HepG2 (cell line): ENCODE data around the gene ORC3. TPM values are rescaled to one million over a fixed set of nuclear protein-coding genes. Genes with fewer than 3 reads are reported as not detected.
A peak's percentile ranks its signal among the peaks of the same experiment; 100 is the strongest.

Source experiments
- ATF4 ChIP-seq, 2 experiments: fragments of 450-650 bp in 1 of 2; sonication (generic) in 1 of 2; formaldehyde crosslinking; IDR thresholded peaks; 2 replicates each; pipeline versions ENCODE4 v1.5.0 to v1.8.0; 2020 to 2022; ENCODE audit warnings: mild to moderate bottlenecking in 1 of 2, missing genetic modification reagents in 1 of 2
- CEBPG ChIP-seq: IDR thresholded peaks from 2 replicates; pipeline ENCODE4 v1.6.1; 2016
- DNMT3B ChIP-seq: conservative IDR thresholded peaks from 2 replicates; pipeline ENCODE4 v1.6.1; 2016; ENCODE audit warnings: missing biosample characterization, control low read depth
- FOXA3 ChIP-seq: IDR thresholded peaks from 2 replicates; pipeline ENCODE4 v1.6.1; 2016; ENCODE audit warnings: missing genetic modification reagents, missing compliant biosample characterization
- GATAD2A ChIP-seq: IDR thresholded peaks from 2 replicates; pipeline ENCODE4 v1.6.1; 2016
- HNRNPUL1 ChIP-seq: fragments of 200-400 bp; formaldehyde crosslinking; IDR thresholded peaks from 2 replicates; pipeline ENCODE4 v1.6.1; 2017; ENCODE audit warnings: low read depth, mild to moderate bottlenecking, low read length, moderate library complexity
- HOXA5 ChIP-seq: sonication (generic); formaldehyde crosslinking; IDR thresholded peaks from 2 replicates; pipeline ENCODE4 v1.4.0; 2020; ENCODE audit warnings: missing genetic modification reagents
- IRF1 ChIP-seq: sonication (generic); formaldehyde crosslinking; IDR thresholded peaks from 2 replicates; pipeline ENCODE4 v1.4.0; 2020; ENCODE audit warnings: low read depth, mild to moderate bottlenecking, missing genetic modification reagents
- MED1 ChIP-seq: sonication (generic); formaldehyde crosslinking; IDR thresholded peaks from 2 replicates; pipeline ENCODE4 v1.4.0; 2020; ENCODE audit warnings: missing genetic modification reagents
- MTERF4 ChIP-seq: sonication (generic); formaldehyde crosslinking; IDR thresholded peaks from 2 replicates; pipeline ENCODE4 v1.8.0; 2023; ENCODE audit warnings: mild to moderate bottlenecking, missing genetic modification reagents
- NFIC ChIP-seq: IDR thresholded peaks from 2 replicates; pipeline ENCODE4 v1.6.1; 2012; ENCODE audit warnings: mild to moderate bottlenecking, low read length, inconsistent platforms
- NR2F2 ChIP-seq: IDR thresholded peaks from 2 replicates; pipeline ENCODE4 v1.6.1; 2012; ENCODE audit warnings: low read depth, inconsistent platforms, borderline replicate concordance
- NR2F6 ChIP-seq, 2 experiments: IDR thresholded peaks; 2 replicates each; pipeline ENCODE4 v1.6.1; 2016; ENCODE audit warnings: antibody characterized with exemption in 1 of 2, mild to moderate bottlenecking in 1 of 2
- RXRB ChIP-seq: IDR thresholded peaks from 2 replicates; pipeline ENCODE4 v1.6.1; 2016; ENCODE audit warnings: borderline replicate concordance, missing genetic modification reagents, missing compliant biosample characterization
- SIX1 ChIP-seq: sonication (generic); formaldehyde crosslinking; IDR thresholded peaks from 2 replicates; pipeline ENCODE4 v1.4.0; 2020; ENCODE audit warnings: missing genetic modification reagents, borderline replicate concordance
- SP5 ChIP-seq: IDR thresholded peaks from 2 replicates; pipeline ENCODE4 v1.6.1; 2016; ENCODE audit warnings: low read depth, borderline replicate concordance
- TCF7 ChIP-seq: sonication (generic); IDR thresholded peaks from 2 replicates; pipeline ENCODE4 v1.6.1; 2016; ENCODE audit warnings: antibody characterized with exemption, low read depth
- TEF ChIP-seq: sonication (generic); formaldehyde crosslinking; IDR thresholded peaks from 2 replicates; pipeline ENCODE4 v1.5.0; 2020; ENCODE audit warnings: missing genetic modification reagents
- ZNF3 ChIP-seq: IDR thresholded peaks from 2 replicates; pipeline ENCODE4 v1.7.0; 2017; ENCODE audit warnings: inconsistent platforms
- ZNF446 ChIP-seq: sonication (generic); formaldehyde crosslinking; IDR thresholded peaks from 2 replicates; pipeline ENCODE4 v1.5.0; 2020; ENCODE audit warnings: mild to moderate bottlenecking, missing genetic modification reagents
- ZNF607 ChIP-seq: sonication (generic); formaldehyde crosslinking; IDR thresholded peaks from 2 replicates; pipeline ENCODE4 v1.5.1; 2020; ENCODE audit warnings: missing genetic modification reagents, mild to moderate bottlenecking, borderline replicate concordance
- polyA plus RNA-seq, 8 experiments: library from polyadenylated mRNA; depleted of rRNA in 3 of 8; stranded (reverse) in 7 of 8; unstranded in 1 of 8; fragments of >200 nt; fragmentation: Illumina TruSeq in 4 of 8; extraction: Trizol in 4 of 8; gene quantifications; 2 replicates each; pipeline versions ENCODE4 v1.2.1 to v1.2.3, GENCODE V29; 2011 to 2016; ENCODE audit warnings: low read depth in 4 of 8, missing spikeins in 1 of 8, mixed read lengths in 1 of 8; ENCODE audit not compliant: insufficient read depth in 1 of 8
- total RNA-seq, 5 experiments: library from RNA; depleted of rRNA; stranded (reverse); fragments of >200 nt; fragmentation: Illumina TruSeq; extraction: Trizol; gene quantifications; 2 replicates each; pipeline ENCODE4 v1.2.3, GENCODE V29; 2016; ENCODE audit warnings: low read depth in 1 of 5

The ORC3 gene
- total and polyA plus RNA-seq, 2 of the 13 experiments (the other 11 are each of a cell fraction or from before 2014, with no cell fraction given), result 21.8 to 43.5 TPM

- TF ChIP-seq ATF4 (CRISPR knock-in tag; IDR thresholded peaks at IDR 0.05) (0 out of 4 replicates have a peak, but pooled peaks of 1 of the 2 experiments have one; percentile 29), MED1 (CRISPR knock-in tag) (peak; percentile 46), SIX1 (CRISPR knock-in tag) (peak; percentile 58; the same call in 1 of the 2 replicates), DNMT3B (CRISPR knock-in tag) (no peak), SP5 (CRISPR knock-in tag) (no peak; the same call in 1 of the 2 replicates), FOXA3 (CRISPR knock-in tag) (peak; percentile 66; the same call in 1 of the 2 replicates), TCF7 (peak; percentile 60), NR2F2 (peak; percentile 72; the same call in 1 of the 2 replicates), ZNF607 (CRISPR knock-in tag) (no peak), RXRB (CRISPR knock-in tag) (peak; percentile 42; the same call in 1 of the 2 replicates), NFIC (0 out of 2 replicates have a peak, but pooled peaks have one; percentile 62), HNRNPUL1 (peak; percentile 76; the same call in 1 of the 2 replicates), ZNF3 (0 out of 2 replicates have a peak, but pooled peaks have one; percentile 49), NR2F6 (IDR thresholded peaks at IDR 0.05) (peak; percentile 61; the same call in 1 of the 2 replicates), NR2F6 (CRISPR knock-in tag; IDR thresholded peaks at IDR 0.05) (peak; percentile 56), TEF (CRISPR knock-in tag) (no peak), GATAD2A (CRISPR knock-in tag) (peak; percentile 62), ZNF446 (CRISPR knock-in tag) (no peak), CEBPG (CRISPR knock-in tag) (peak; percentile 40; the same call in 1 of the 2 replicates), IRF1 (CRISPR knock-in tag) (no peak), MTERF4 (no peak), HOXA5 (CRISPR knock-in tag) (0 out of 2 replicates have a peak, but pooled peaks have one; percentile 19)
Observed at GRCh38 chr6:87672641-87673040, 82.7 kb downstream of the ORC3 start (continued).
